DMS 273 (cell line): Measurements from ENCODE around the gene GRIK1.

Experiments
- DNase-seq: peaks from one replicate; lab custom pipeline; 2025; ENCODE audit not compliant: unreplicated experiment; lab: John Stamatoyannopoulos, UW

Gene GRIK1

DNA sequence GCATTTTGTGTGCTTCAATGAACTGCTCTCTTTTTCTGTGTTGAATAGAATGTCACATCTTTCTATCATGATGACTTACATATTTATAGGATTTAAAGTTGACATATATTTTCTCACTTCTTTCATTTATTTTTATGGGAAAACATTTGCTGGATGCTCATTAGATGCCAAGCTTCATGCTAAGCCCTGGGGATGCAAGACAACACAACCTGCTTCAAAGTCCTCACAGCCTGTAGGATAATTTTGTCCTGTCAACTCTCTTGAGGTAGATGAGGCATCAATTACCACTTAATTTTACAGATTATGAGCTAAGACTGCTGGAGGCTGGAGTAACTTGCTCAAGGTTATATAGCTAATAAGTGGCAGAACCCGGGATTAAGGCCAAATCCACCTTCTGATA is 264.3 kb downstream of the GRIK1 start:
- DNase-seq: no peak

DNA sequence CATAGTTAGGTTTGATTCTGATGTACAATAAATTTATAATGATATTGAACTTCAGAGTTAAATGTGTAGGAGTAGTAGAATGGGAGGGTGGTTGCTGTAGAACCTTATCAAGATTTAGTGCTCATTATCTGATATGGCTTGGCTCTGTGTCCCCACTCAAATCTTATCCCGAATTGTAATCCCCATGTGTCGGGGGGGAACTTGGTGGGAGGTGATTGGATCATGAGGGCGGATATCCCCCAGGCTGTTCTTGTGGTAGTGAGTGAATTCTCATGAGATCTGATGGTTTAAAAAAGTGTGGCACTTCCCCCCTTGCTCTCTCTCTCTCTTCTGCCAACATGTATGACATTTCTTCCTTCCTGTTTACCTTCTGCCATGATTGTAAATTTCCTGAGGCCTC is 265.5 kb downstream of the GRIK1 start:
- no peak for DNase-seq

DNA sequence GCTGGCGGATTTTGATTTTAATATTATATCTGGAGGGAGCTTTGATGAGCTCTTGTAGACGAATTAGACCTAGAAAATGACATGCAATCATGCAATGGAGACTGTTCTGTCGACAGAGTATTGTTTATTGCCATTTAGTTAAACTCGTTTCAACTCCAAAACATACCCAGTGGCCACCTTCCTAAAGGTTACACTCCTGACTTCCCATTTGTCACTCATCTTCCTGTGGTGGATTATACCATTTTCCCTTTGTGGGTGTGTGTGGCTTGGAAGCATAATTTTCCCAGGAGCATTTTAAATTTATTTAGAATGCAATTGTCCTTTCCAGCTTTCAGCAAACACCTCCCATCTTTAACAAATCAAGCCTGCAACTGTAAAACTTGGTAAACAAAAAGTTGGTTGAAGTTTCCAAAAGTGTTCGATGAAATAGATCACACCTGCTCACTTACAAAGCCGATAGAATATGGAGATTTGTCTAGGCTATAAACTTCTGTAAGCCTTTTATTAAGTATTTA is 266.6 kb downstream of the GRIK1 start:
- DNase-seq: no peak

DNA sequence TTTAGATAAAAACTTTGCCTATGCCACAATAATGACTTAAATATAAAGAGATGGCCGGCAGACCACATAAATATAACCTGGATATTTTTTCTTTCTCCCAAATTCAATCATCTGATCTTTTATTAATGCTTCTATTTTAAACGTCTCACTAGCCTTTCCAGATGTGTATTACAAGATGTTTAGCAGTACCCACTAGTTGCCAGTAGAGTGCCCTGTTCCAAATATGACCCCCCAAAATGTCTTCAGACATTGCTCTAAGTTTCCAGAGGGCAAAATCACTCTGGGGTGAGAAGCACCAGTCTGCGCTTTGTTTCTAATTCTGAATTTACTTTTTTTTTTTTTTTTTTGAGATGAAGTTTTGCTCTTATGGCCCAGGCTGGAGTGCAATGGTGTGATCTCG is 268.1 kb downstream of the GRIK1 start:
- no peak for DNase-seq

DNA sequence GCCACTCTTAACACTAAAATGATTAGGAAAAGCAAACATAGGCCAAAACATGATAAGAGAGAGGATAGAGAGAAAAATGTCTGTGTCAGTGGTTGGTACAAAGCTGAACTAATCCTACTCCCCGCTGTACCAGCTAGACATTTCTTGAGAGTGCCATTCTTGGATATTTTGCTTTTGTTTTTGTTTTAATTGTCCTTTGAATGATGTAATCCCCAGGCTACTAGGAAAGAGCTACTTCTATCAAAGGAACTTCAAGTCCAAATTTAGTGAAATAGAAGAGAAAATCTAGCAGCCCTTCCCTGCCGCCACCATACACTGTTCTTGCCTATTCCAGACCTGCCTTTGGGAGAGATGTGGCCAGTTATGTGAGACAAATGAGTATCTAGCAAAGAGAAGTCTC is 269.6 kb downstream of the GRIK1 start:
- no peak for DNase-seq

DNA sequence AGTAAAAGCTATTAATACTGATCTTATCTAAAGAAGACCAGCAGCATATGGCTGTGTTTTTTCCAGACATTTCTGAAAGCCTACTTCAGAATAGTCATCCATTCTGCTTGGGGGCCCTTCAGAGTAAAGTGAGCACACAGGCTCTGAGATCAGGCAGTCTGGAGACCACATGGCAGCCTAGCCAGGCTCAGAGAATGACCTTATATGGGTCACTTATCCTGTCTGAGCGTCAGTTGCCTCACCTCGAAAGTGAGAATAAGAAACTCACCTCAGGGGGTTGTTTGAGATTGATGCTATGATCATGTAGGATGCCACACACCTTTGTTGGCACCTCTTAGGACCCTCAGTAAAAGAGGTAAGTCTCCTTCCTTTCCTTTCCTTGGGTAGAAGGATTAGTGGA is 270.4 kb downstream of the GRIK1 start:
- DNase-seq: no peak

DNA sequence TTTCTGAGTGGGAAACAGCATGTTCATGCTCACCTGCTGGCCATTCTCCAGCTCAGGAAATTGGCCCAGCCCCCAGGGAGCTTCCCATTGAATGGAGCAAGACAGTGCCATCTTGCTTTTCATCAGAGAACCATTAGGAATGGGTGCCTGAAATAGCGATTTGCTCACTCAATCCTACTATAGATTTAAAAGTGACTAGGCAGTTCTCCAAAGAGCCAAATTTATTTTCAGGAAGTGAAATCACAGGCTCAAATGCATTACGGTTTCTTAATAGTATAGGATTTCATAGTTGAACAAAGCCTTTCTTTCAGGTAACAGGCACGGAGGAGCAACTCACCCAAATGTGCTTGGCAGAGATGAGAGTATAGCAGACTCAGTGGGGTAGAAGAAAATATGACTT is 272.1 kb downstream of the GRIK1 start:
- DNase-seq: no peak

DNA sequence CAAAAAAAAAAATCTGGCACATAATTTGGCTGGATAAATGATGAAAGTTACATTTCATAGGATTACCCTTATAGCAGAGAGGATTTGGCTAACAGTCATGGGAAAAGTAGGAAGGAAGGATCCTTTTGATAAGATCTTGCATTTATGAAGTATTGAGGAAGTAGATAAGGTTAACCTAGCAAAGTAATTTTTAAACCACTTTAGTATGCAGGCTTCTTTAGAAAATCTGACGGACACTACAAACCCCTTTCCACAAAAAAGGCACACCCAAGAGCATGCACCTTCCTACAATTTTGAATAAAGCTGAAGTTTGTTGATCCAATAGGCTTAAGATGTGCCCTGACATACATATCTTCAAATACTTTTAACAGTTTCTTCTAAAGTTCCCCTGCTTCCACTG is 275.2 kb downstream of the GRIK1 start:
- DNase-seq: no peak

DNA sequence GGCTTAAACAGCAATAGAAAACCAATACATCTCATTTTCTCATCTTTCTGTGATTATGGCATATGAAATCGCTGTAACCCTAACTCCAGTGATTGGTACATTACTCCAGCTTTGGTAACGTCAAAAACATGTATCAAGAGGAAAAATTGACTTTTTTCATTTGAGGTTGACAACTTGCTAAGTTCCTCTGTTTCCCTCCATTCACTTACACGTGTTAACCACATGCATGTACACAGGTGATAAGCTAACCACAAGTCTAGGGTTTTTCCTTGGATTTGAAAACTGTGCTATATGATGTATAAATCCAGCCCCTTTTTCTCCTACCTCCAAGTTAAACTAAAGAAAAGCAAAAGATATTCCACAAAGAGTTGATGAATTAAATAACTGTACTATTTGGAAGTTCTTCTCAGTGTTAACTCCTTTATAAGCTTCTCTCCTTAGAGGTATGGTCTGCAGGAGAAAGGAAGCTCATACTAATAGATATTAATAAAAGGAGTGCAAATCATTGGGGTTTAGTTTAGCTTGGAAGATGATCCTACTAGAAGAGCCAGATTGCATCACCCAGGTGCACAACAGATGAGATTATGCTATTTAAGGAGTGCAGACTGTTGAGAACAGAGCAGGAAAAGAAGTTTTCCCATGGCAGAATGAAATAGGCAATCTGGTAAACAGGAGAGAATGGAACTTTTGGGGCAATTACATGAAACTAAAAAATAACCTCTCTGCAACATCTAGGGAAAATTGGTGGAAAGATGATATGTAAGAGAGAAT is 277.9 kb downstream of the GRIK1 start:
- DNase-seq: no peak

DNA sequence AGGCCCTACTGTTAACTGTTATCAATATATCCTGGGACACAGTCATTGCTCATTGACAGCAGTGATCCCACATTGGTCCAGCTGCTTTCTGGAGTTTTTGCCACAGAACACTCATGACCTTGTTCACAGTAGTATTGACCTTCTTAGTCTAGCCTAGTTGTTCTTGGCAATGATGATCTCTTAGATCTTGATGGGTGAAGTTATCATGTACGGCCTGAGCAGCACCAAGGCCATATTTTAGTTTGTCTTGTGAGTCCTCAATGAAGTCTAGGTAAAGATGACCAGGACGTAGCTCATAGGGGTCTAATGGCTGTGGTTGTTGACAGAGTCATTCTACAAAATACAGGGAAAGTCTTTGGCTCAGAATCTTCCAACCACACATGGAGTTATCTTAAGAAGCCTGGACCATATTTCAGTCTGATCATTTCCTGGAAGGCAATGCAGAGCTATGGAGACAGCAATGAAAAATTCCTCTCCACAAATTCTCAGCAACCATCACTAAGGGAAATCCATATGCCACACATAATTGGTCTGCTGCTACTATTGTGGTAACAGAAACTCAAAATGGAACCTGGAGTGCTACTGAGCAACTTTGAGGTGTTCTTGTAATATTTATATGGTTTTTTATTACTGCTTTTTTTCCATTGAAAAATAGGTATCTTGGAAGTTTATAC is 279.6 kb downstream of the GRIK1 start:
- no peak for DNase-seq

DNA sequence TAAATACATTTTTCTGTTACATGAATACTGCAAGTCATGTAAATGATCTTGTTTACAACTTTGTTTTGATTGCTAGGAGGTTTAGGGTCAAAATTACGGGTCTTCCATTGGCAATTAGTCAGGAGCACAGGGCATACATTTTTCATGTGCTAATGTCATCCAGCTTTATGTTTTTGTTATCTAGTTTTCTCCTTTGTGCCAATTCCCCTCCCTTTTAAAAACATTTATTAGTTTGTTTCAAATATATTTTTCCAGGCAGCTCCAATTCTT is 280.9 kb downstream of the GRIK1 start:
- DNase-seq: no peak

DNA sequence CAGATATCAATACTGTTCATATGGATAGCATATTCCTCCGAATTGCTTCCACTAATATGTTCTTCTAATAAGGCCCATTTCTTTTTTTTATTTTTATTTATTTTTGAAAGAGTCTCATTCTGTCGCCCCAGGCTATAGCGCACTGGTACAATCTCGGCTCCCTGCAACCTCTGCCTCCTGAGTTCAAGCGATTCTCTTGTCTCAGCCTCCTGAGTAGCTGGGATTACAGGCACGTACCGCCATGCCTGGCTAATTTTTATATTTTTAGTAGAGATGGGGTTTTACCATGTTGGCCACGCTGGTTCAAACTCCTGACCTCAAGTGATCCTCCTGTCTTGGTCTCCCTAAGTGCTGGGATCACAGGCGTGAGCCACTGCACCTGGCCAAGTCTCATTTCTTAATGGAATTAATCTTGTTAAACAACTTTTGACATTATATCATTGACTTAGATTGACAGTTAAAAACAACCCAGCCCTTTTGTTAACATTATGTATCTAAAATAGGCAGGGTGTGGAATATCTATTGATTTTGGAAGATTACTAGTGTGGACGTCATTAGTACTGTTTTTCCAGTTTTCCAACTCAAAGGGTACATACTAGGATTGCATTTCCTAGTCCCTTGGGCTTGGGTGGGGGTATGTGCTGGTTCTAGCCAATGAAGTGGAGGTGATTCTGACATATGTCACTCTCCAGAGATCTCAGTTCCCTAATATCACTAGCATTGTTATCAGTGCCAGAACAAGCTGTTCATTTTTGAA is 281.4 kb downstream of the GRIK1 start:
- DNase-seq: no peak

DNA sequence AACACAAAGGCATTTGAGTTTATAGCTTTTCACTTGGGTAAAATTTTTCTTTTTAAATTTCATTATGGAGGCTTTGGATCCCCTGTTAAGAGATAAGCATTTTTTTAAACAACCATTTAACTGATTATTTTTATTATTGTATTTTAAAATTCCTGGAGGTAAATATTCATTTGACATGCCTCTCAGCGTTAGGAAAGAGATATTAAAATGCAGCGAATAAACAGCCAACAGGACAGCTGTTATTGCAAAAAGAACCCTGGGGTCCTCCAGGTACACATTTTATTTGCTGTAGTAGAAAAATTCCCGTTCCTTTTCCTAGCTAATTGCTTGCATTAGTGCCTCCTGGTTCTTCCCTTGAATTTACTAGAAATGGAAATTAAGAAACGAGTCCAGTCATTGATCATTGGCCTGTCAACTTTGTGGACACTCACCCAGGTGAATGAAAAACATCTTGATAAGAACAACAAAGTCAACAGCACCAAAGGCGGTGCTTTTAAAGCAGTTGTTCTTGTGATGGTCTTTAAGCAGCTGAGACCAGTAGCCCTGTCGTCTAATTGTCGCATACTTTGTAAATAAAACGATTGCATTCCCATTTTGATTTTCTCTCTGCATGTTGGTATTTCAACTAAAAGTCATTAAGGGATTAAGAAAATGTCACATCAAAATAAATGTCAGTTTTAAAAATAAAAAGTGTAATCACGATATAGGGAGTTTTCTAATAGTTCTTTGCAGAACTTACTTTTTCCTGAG is 282.4 kb downstream of the GRIK1 start:
- DNase-seq: no peak

DNA sequence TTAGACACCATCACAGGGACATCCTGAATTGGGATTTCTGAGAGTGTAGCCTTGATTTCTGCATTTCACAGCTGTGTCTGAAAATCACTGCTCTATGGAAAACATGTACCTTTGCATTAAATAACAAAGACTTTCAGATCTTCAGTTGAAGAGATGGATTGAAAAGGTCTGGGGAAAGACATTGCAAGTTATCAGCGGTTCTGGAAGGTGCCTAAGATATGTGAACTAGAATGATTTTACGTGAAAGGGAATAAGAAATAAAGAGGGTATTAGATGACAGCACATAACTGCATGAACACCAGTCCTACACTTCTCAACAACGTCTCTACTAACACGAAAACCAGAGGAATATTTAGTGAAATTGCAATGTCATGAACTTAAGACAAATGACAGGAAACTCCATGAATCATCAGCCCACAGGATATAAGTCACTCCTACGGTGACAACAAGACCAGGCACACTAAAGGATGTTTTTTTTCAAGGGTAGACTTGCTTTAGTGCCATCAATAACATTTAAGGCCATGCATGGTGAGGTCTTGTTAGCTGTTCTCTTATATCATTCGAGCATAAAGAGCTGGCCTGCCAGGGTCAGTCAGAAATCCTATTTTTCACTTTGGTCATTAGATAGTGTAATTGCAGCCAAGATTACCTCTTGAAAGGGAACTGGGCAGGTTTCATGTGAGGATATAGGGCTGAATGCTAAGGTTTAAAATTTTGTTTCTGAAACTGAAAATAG is 283.1 kb downstream of the GRIK1 start:
- no peak for DNase-seq

DNA sequence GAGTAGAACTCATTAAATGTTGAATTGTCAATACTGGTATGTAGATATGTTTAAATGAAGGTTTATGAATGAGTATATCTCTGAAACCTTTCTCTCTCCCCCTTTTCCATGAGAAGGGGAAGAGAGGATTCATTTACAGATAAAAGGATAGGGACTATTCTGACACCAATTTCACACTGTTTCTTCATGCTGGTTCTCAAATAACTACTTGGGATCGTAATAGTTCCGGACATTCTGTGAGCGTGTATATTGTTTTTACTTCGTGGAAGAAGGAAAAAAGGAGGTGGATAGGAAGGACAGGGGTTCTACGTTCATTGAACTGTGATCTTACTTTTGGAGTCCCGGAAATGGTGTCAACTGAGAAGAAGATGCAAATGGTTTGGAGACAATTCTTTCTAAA is 284.2 kb downstream of the GRIK1 start:
- DNase-seq: no peak

DNA sequence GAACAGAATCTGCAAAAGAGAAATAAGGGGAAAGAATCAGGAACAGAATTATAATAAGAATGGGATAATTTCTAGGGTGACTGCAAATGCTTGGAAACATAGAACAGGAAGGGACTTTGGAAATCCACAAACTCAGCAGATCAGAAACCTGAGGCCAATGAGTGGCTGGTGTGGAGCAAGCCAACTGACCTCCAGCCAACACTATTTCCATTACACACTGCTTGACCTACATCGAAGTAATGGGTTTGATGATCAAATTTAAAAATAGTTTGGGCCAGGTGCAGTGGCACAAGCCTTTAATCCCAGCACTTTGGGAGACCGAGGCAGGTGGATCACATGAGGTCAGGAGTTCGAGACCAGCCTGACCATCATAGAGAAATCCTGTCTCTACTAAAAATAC is 284.9 kb downstream of the GRIK1 start:
- no peak for DNase-seq

DNA sequence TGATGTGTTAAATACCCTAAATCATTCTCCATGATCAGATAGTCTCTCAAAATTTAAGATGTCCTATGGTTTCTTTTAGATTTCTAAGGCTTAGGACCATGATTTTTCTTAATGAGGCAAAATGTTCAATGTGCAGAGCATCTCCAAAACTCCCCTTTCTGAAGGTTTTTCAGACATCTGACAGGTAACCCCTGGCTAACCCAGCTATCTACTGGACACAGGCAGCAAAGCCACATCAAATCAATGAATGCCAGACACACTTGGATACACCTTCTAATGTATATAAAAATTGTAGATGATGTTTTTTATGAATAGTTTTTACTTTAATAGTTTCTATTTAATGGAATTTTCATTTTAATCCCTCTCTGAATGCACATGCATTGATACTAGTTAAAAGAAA is 285.6 kb downstream of the GRIK1 start:
- no peak for DNase-seq

DNA sequence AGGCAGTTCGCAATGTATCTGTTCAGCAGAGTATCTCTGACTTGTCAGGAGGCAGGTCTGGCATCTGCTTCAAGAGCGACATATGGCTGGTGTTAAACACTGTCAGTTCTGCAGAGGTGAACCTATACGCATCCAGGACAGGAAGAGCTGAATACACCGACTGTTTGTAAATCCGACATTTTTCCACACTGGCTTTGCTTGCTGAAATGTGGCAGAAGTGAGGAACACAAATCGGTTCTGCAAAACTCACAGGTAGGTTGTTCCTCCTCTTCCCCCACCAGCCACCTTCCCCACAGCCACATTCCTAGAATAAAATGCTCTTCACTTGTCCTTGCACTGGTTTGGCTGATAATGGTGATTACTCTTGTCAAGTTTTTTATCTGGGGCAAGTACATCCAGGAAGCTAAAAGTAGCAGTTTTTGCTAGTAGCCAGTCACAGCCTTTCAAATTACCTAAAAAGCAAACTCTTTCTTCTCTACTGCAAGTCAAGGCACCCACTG is 289.2 kb downstream of the GRIK1 start:
- DNase-seq: no peak

DNA sequence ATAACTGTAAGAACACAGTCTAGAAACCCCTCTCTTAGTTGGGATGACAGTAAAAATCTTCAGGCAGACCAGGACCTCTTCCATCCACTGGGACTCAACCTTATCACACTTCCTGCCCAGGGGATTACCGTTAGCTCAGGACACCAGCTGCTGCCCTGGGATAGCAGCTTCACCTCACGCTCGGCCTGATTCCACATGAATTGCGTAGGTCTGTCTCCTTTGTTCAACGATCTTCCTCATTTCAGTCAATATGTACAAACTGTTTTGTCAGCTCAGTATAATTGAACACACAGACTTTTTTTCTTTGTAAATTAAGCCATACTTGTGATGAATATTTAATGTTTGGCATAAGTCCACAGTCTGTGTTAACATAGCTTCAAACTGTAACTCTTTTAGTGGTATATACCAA is 290.4 kb downstream of the GRIK1 start:
- DNase-seq: no peak

DNA sequence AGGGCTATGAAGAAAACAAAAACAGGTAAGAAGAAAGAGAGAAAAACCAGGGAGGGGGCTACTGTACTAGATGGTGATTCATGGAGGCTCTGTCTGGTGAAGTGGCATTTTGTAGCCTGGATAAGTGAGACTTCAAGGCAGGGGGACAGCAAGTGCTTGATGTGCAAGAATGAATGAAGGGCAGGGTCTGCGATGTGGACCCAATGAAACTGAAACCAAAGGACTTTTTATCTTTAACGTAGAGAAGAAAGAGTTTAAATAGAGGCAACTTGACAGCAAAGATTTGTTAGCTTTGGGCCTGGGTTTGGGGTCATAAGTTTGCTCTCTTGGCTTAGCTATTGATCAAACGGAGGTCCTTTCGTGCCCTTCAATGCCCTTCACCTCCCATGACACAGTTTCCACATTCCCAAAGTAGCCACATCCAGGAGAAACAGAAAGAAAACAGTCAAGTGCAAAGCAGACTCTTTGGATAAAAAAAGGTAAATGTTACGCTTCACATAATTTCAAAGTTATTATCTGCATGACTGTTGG is 291.0 kb downstream of the GRIK1 start:
- DNase-seq: no peak
